Ishikawa (cell line): ENCODE measurements around the gene CLRN1.

Experiments
- CEBPB ChIP-seq: IDR thresholded peaks from 2 replicates; pipeline ENCODE4 v1.6.1; 2012
- CREB1 ChIP-seq: IDR thresholded peaks from 2 replicates; pipeline ENCODE4 v1.6.1; 2012; ENCODE audit warnings: low read depth
- EGR1 ChIP-seq: IDR thresholded peaks from 2 replicates; pipeline ENCODE4 v1.6.1; 2012
- EP300 ChIP-seq: IDR thresholded peaks from 2 replicates; pipeline ENCODE4 v1.6.1; 2012; ENCODE audit warnings: borderline replicate concordance
- FOXM1 ChIP-seq: IDR thresholded peaks from 2 replicates; pipeline ENCODE4 v1.6.1; 2012; ENCODE audit warnings: low read depth, borderline replicate concordance
- NFIC ChIP-seq: IDR thresholded peaks from 2 replicates; pipeline ENCODE4 v1.6.1; 2012
- RAD21 ChIP-seq: IDR thresholded peaks from 2 replicates; pipeline ENCODE4 v1.6.1; 2012; ENCODE audit warnings: low read depth
- TAF1 ChIP-seq: IDR thresholded peaks from 2 replicates; pipeline ENCODE4 v1.6.1; 2012; ENCODE audit warnings: low read depth, mild to moderate bottlenecking
- TCF12 ChIP-seq: IDR thresholded peaks from 2 replicates; pipeline ENCODE4 v1.6.1; 2012; ENCODE audit warnings: low read depth
- TEAD4 ChIP-seq: IDR thresholded peaks from 2 replicates; pipeline ENCODE4 v1.6.1; 2012
- YY1 ChIP-seq: IDR thresholded peaks from 2 replicates; pipeline ENCODE4 v1.6.1; 2012; ENCODE audit warnings: low read depth
- ZBTB7A ChIP-seq: IDR thresholded peaks from 2 replicates; pipeline ENCODE4 v1.6.1; 2012; ENCODE audit warnings: low read depth
- TF ChIP-seq, protein P1 (sequence below): IDR thresholded peaks from 2 replicates; pipeline ENCODE4 v1.6.1; 2012
- TF ChIP-seq, protein P2 (sequence below): IDR thresholded peaks from 2 replicates; pipeline ENCODE4 v1.6.1; 2012; ENCODE audit warnings: low read depth, mild to moderate bottlenecking
- TF ChIP-seq, protein P3 (sequence below): IDR thresholded peaks from 2 replicates; pipeline ENCODE4 v1.6.1; 2012

The CLRN1 gene

DNA sequence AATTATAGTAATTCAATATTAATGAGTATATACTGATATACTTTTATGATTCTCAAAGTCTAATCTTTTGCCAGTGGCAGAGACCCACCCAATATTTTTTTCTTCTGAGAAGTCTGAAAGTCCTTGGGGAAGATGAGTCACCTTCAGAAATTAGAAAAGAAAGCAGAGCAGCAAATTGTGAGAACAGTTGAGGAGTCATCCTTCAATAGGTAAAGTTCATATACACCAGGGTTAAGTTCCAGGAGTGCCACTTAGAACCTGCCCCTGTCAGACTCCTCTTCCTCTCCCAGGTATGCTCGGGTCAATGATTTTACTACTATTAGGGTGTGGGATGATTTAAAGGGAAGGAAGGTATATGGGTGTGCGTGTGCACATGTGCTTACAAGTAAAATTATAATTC is 7.1 kb downstream of the CLRN1 start:
- TF ChIP-seq NFIC (no peak), RAD21 (no peak), CREB1 (no peak), YY1 (no peak), FOXM1 (no peak), ZBTB7A (no peak), TAF1 (no peak), TEAD4 (no peak), EP300 (no peak), CEBPB (no peak), EGR1 (no peak), TCF12 (no peak)
- TF ChIP-seq, protein P1, sequence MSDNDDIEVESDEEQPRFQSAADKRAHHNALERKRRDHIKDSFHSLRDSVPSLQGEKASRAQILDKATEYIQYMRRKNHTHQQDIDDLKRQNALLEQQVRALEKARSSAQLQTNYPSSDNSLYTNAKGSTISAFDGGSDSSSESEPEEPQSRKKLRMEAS = no peak
- TF ChIP-seq, protein P2, sequence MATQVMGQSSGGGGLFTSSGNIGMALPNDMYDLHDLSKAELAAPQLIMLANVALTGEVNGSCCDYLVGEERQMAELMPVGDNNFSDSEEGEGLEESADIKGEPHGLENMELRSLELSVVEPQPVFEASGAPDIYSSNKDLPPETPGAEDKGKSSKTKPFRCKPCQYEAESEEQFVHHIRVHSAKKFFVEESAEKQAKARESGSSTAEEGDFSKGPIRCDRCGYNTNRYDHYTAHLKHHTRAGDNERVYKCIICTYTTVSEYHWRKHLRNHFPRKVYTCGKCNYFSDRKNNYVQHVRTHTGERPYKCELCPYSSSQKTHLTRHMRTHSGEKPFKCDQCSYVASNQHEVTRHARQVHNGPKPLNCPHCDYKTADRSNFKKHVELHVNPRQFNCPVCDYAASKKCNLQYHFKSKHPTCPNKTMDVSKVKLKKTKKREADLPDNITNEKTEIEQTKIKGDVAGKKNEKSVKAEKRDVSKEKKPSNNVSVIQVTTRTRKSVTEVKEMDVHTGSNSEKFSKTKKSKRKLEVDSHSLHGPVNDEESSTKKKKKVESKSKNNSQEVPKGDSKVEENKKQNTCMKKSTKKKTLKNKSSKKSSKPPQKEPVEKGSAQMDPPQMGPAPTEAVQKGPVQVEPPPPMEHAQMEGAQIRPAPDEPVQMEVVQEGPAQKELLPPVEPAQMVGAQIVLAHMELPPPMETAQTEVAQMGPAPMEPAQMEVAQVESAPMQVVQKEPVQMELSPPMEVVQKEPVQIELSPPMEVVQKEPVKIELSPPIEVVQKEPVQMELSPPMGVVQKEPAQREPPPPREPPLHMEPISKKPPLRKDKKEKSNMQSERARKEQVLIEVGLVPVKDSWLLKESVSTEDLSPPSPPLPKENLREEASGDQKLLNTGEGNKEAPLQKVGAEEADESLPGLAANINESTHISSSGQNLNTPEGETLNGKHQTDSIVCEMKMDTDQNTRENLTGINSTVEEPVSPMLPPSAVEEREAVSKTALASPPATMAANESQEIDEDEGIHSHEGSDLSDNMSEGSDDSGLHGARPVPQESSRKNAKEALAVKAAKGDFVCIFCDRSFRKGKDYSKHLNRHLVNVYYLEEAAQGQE = no peak
- TF ChIP-seq, protein P3, sequence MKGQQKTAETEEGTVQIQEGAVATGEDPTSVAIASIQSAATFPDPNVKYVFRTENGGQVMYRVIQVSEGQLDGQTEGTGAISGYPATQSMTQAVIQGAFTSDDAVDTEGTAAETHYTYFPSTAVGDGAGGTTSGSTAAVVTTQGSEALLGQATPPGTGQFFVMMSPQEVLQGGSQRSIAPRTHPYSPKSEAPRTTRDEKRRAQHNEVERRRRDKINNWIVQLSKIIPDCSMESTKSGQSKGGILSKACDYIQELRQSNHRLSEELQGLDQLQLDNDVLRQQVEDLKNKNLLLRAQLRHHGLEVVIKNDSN = no peak

DNA sequence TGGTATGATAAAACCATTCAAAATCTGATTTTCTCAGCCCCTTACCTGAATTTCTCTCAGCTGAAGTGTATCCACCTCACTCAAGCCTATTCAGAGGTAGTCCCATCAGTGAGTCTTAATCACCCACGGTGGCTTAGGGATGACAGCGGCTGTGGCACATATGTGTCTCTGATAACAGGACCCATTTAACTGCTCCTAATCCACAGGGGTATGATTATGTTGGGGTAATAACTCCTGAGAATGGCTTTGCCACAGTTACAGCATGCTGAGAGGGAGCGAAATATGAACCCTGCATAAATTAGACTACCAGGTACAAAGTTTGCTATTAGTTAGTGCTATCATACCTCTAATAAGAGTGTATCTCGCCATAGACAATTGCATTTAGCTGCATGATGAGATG is 10.6 kb downstream of the CLRN1 start:
- TF ChIP-seq RAD21 (no peak), TAF1 (no peak), ZBTB7A (no peak), CREB1 (no peak), FOXM1 (no peak), YY1 (no peak), CEBPB (no peak), TCF12 (no peak), TEAD4 (no peak), NFIC (no peak), EP300 (no peak), EGR1 (no peak)
- TF ChIP-seq, protein P1 = no peak
- TF ChIP-seq, protein P3 = no peak
- TF ChIP-seq, protein P2 = no peak

DNA sequence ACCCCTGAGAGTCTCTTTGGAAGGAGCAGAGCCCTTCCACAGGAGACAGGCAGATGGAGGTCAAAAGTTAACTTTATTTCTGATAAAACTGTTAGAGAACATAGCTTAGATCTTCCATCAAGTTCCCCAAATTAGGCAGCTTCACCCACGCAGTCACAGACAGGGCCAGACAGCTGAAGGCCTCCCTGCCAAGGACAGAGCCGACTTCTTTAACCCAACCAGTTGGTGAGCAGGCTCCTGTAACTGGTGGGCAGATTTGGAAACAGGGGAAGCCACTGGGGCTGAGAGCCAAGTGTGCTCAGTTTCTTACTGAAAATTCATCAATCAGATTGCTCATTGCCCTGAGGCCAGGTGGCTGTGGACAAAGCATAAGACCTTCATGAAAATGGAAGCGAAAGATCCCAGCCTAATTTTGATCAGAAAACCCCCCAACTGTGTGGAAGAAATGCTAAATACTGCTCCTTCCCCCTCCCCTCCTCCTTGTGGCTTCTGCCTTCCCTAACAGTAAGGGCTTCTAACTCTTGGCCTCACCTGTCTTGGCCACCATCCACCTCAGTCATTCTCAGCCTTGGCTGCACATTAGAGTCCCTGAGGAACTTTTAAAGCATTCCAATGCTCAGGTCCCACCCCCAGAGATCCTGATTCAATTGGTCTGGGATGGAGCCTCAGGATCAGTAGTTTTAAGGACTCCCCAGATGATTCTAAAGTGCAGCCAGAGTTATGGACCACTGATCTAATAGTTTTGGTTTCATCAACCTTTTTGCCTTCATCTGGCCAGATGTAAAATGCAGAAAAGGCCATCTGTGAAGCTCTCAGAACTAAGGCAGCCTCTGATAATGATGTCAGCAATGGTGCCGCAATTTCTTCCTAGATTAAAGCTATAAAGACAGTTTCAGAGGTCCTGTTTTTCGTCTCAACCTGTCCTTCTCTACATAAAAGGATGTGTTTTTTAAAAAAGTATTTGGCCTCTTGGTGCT is 11.5 kb downstream of the CLRN1 start:
- no peak for TF ChIP-seq CREB1
- TF ChIP-seq, protein P3 = no peak
- TF ChIP-seq RAD21 = no peak
- TF ChIP-seq, protein P2 = no peak
- no peak for TF ChIP-seq FOXM1
- no peak for TF ChIP-seq EP300
- no peak for TF ChIP-seq YY1
